Measurements from ENCODE around the gene CLN5.

DNA sequence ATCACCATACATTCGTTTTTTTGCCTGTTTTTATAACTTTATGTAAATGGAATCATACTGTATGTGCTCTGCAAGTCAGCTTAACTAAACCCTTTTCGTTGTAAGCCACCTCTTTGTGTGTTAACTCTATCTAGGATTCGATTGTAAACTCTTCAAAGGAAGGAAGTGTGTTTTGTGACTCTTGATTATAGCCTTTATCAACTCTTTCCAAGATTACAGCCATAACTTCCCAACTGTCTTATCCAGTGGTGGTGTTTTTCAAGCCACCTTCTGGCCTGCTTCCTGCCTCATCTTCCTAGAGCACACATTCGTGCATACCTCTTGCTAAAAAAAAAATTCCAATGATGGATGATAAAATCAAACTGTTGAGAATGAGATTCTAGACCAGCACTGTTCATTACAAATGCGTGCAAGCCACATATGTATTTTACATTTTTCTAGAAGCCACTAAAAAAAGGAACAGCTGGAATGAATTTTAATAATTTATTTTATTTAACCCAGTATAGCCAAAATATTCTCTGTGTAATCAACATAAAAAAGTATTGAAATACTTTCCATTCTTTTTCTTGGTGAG lies 47.1 kb downstream of the CLN5 start:
- TF ChIP-seq CTCF (conservative IDR thresholded peaks at IDR 0.05; ENCODE audit: low read depth in 2 of 2) (no peak), EZH2 (IDR thresholded peaks at IDR 0.05; ENCODE audit: low read depth, unreplicated experiment) (no peak), NANOG (IDR thresholded peaks at IDR 0.05; ENCODE audit: borderline replicate concordance) (no peak), EZH2phosphoT487 (IDR thresholded peaks at IDR 0.05; ENCODE audit: unreplicated experiment) (no peak), REST (IDR thresholded peaks at IDR 0.05; ENCODE audit: unreplicated experiment) (no peak), STAT1 (IDR thresholded peaks at IDR 0.05; ENCODE audit: unreplicated experiment) (no peak), POLR2AphosphoS5 (IDR thresholded peaks at IDR 0.05; ENCODE audit: low read depth) (no peak), CREB1 (CRISPR knock-in tag; IDR thresholded peaks at IDR 0.05; ENCODE audit: low read depth) (no peak), JUNB (IDR thresholded peaks at IDR 0.05; ENCODE audit: unreplicated experiment) (no peak)
- TF ChIP-seq, protein P1, sequence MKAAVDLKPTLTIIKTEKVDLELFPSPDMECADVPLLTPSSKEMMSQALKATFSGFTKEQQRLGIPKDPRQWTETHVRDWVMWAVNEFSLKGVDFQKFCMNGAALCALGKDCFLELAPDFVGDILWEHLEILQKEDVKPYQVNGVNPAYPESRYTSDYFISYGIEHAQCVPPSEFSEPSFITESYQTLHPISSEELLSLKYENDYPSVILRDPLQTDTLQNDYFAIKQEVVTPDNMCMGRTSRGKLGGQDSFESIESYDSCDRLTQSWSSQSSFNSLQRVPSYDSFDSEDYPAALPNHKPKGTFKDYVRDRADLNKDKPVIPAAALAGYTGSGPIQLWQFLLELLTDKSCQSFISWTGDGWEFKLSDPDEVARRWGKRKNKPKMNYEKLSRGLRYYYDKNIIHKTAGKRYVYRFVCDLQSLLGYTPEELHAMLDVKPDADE (IDR thresholded peaks at IDR 0.05), result no peak
- TF ChIP-seq, protein P2, sequence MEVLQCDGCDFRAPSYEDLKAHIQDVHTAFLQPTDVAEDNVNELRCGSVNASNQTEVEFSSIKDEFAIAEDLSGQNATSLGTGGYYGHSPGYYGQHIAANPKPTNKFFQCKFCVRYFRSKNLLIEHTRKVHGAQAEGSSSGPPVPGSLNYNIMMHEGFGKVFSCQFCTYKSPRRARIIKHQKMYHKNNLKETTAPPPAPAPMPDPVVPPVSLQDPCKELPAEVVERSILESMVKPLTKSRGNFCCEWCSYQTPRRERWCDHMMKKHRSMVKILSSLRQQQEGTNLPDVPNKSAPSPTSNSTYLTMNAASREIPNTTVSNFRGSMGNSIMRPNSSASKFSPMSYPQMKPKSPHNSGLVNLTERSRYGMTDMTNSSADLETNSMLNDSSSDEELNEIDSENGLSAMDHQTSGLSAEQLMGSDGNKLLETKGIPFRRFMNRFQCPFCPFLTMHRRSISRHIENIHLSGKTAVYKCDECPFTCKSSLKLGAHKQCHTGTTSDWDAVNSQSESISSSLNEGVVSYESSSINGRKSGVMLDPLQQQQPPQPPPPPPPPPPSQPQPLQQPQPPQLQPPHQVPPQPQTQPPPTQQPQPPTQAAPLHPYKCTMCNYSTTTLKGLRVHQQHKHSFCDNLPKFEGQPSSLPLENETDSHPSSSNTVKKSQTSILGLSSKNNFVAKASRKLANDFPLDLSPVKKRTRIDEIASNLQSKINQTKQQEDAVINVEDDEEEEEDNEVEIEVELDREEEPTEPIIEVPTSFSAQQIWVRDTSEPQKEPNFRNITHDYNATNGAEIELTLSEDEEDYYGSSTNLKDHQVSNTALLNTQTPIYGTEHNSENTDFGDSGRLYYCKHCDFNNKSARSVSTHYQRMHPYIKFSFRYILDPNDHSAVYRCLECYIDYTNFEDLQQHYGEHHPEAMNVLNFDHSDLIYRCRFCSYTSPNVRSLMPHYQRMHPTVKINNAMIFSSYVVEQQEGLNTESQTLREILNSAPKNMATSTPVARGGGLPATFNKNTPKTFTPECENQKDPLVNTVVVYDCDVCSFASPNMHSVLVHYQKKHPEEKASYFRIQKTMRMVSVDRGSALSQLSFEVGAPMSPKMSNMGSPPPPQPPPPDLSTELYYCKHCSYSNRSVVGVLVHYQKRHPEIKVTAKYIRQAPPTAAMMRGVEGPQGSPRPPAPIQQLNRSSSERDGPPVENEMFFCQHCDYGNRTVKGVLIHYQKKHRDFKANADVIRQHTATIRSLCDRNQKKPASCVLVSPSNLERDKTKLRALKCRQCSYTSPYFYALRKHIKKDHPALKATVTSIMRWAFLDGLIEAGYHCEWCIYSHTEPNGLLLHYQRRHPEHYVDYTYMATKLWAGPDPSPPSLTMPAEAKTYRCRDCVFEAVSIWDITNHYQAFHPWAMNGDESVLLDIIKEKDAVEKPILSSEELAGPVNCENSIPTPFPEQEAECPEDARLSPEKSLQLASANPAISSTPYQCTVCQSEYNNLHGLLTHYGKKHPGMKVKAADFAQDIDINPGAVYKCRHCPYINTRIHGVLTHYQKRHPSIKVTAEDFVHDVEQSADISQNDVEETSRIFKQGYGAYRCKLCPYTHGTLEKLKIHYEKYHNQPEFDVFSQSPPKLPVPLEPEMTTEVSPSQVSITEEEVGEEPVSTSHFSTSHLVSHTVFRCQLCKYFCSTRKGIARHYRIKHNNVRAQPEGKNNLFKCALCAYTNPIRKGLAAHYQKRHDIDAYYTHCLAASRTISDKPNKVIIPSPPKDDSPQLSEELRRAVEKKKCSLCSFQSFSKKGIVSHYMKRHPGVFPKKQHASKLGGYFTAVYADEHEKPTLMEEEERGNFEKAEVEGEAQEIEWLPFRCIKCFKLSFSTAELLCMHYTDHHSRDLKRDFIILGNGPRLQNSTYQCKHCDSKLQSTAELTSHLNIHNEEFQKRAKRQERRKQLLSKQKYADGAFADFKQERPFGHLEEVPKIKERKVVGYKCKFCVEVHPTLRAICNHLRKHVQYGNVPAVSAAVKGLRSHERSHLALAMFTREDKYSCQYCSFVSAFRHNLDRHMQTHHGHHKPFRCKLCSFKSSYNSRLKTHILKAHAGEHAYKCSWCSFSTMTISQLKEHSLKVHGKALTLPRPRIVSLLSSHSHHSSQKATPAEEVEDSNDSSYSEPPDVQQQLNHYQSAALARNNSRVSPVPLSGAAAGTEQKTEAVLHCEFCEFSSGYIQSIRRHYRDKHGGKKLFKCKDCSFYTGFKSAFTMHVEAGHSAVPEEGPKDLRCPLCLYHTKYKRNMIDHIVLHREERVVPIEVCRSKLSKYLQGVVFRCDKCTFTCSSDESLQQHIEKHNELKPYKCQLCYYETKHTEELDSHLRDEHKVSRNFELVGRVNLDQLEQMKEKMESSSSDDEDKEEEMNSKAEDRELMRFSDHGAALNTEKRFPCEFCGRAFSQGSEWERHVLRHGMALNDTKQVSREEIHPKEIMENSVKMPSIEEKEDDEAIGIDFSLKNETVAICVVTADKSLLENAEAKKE (CRISPR knock-in tag; IDR thresholded peaks at IDR 0.05), result no peak

Measured in GM23338 (cell line).